Skeletal muscle tissue (tissue), 4 donors: ENCODE results near the gene IL17RC. TPM values are rescaled to one million over a fixed set of nuclear protein-coding genes. Genes with fewer than 3 reads are reported as not detected.
"Not testable (repeated sequence)": the region's sequence is repeated elsewhere in the genome, so short reads cannot be mapped to it uniquely, and the experiment has no call there.

Source experiments
- H3K27ac ChIP-seq: one replicate; pipeline ENCODE4 v1.7.0; 2013; ENCODE audit warnings: mild to moderate bottlenecking, low read depth, low read length, inconsistent platforms
- H3K27me3 ChIP-seq, 3 donors: one replicate each; pipeline ENCODE4 v1.7.0; 2013; ENCODE audit warnings: low read length in 3 of 3; ENCODE audit not compliant: control insufficient read depth in 3 of 3, insufficient read depth in 3 of 3
- H3K36me3 ChIP-seq, 3 donors: one replicate each; pipeline ENCODE4 v1.7.0; 2013; ENCODE audit warnings: low read length in 3 of 3; ENCODE audit not compliant: control insufficient read depth in 3 of 3, insufficient read depth in 3 of 3
- H3K4me1 ChIP-seq, 3 donors: one replicate each; pipeline ENCODE4 v1.7.0; 2013; ENCODE audit warnings: low read length in 3 of 3, mild to moderate bottlenecking in 3 of 3; ENCODE audit not compliant: control insufficient read depth in 3 of 3, insufficient read depth in 3 of 3
- H3K4me3 ChIP-seq, 3 donors: one replicate each; pipeline ENCODE4 v1.7.0; 2013; ENCODE audit warnings: low read length in 3 of 3
- H3K9ac ChIP-seq, 3 donors: one replicate each; pipeline ENCODE4 v1.7.0; 2013; ENCODE audit warnings: low read length in 3 of 3, mild to moderate bottlenecking in 3 of 3, moderate library complexity in 2 of 3, low read depth in 1 of 3
- H3K9me3 ChIP-seq, 3 donors: one replicate each; pipeline ENCODE4 v1.7.0; 2013; ENCODE audit warnings: low read length in 3 of 3; ENCODE audit not compliant: control insufficient read depth in 3 of 3
- total RNA-seq: library from RNA; depleted of rRNA; stranded (reverse); fragments of >200 nt; gene quantifications from one replicate; pipeline ENCODE4 v1.2.3, GENCODE V29; 2014
- donor health status: Osteomylitis.

Gene IL17RC
- total RNA-seq, 1 donor from 2014 or later: 12.5 TPM

DNA sequence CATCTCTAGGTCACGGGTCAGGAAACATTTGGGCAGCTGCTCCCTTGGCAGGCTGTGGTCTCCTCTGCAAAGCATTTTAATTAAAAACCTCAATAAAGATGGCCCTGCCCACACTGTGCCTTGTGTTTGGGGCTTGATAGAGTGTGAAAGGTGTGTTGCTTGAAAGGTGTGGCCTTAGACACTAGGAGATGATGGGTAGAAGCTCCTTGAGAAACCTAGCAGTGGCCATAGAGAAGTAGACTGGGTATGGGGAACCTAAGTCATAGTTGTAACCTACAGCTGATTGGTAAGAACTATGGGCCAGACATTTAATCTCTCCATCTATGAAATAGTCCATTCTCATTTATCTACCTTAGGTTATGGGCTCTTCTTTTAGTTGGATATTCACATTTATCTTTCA lies 23.2 kb upstream of the IL17RC start:
- Histone ChIP-seq H3K4me1 (peaks cover 3 to 16% (median 3%) of the 10 kb centered on the region in 3 donors), H3K9ac (no peak overlapping the region), H3K27me3 (no peaks in the 10 kb centered on the region), H3K27ac (no peak overlapping the region), H3K9me3 (no peaks in the 10 kb centered on the region), H3K36me3 (peaks cover 6 to 17% (median 8%) of the 10 kb centered on the region in 3 donors), H3K4me3 (no peak overlapping the region)

DNA sequence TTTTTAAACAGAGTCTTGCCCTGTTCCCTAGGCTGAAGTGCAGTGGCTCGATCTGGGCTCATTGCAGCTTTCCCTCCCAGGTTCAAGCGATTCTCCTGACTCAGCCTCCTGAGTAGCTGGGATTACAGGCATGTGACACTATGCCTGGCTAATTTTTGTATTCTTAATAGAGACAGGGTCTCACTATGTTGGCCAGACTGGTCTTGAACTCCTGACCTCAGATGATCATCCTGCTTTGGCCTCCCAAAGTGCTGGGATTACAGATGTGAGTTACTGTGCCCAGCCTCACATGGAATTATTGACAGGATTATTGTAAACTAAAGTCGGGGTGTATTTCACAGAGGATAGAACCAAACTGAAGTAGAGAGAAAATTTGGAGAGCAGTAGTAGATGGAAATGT lies 21.2 kb upstream of the IL17RC start:
- not testable (repeated sequence) for H3K4me3 ChIP-seq, H3K9ac ChIP-seq, H3K9me3 ChIP-seq, H3K27me3 ChIP-seq, H3K27ac ChIP-seq
- Histone ChIP-seq H3K4me1 (peaks cover 3 to 16% (median 3%) of the 10 kb centered on the region in 3 donors), H3K36me3 (peaks cover 6 to 17% (median 8%) of the 10 kb centered on the region in 3 donors)

- not testable (repeated sequence) for H3K9me3 ChIP-seq, H3K27me3 ChIP-seq, H3K27ac ChIP-seq, H3K9ac ChIP-seq, H3K4me3 ChIP-seq
- peaks cover 6 to 17% (median 8%) of the 10 kb centered on the region in 3 donors for H3K36me3 ChIP-seq
- H3K4me1 ChIP-seq: peaks cover 0 to 16% (median 0%) of the 10 kb centered on the region in 3 donors
These were observed 20.0 kb upstream of the IL17RC start for GRCh38 chr3:9896755-9897407.

- Histone ChIP-seq H3K9ac (no peak overlapping the region), H3K27ac (no peak overlapping the region), H3K36me3 (peaks cover 6 to 16% (median 6%) of the 10 kb centered on the region in 3 donors), H3K27me3 (no peaks in the 10 kb centered on the region), H3K9me3 (no peaks in the 10 kb centered on the region), H3K4me3 (no peak overlapping the region), H3K4me1 (peaks cover 0 to 14% (median 0%) of the 10 kb centered on the region in 3 donors)
These were observed 19.2 kb upstream of the IL17RC start for GRCh38 chr3:9897408-9898372.

GRCh38 chr3:9898467-9899241 lies 18.2 kb upstream of the IL17RC start:
- Histone ChIP-seq H3K27ac (no peak overlapping the region), H3K9ac (no peak overlapping the region)

DNA sequence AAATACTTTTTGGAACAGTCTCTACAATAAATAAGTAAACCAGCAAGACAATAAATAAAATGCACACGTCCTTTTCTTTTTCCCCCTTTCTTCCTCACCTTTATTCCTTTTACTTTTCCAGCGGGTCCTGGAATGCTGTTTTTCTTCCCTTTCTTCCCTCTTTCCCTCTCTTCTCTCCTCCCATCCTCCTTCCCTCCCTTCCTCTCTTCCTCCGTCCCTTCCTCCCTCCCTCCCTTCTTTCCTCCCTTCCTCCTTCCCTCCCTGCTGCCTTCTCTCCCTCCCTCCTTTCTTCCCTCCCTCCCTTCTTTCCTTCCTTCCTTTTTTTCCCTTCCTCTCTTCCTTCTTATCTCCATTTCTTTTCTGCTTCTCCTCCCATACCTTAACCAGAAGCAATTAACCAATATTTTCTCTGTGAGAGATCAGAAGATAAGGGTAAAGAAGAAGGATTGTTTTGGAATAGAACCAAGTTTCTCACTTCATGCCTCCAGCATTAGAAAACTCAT lies 17.6 kb upstream of the IL17RC start:
- no peak overlapping the region for H3K4me3 ChIP-seq
- H3K9ac ChIP-seq: no peak overlapping the region
- peaks cover 0 to 3% (median 0%) of the 10 kb centered on the region in 3 donors for H3K36me3 ChIP-seq
- peaks cover 0 to 14% (median 2%) of the 10 kb centered on the region in 3 donors for H3K4me1 ChIP-seq
- H3K9me3 ChIP-seq: no peaks in the 10 kb centered on the region
- H3K27me3 ChIP-seq: no peaks in the 10 kb centered on the region
- no peak overlapping the region for H3K27ac ChIP-seq

More at GRCh38 chr3:9898467-9899241, 18.2 kb upstream of the IL17RC start:
- Histone ChIP-seq H3K36me3 (peaks cover 0 to 6% (median 0%) of the 10 kb centered on the region in 3 donors), H3K27me3 (no peaks in the 10 kb centered on the region), H3K4me1 (peaks cover 0 to 14% (median 2%) of the 10 kb centered on the region in 3 donors), H3K4me3 (no peak overlapping the region), H3K9me3 (no peaks in the 10 kb centered on the region)

- not testable (repeated sequence) for H3K9ac ChIP-seq, H3K9me3 ChIP-seq, H3K27me3 ChIP-seq, H3K4me3 ChIP-seq, H3K27ac ChIP-seq, H3K36me3 ChIP-seq
- peaks cover 0 to 14% (median 2%) of the 10 kb centered on the region in 3 donors for H3K4me1 ChIP-seq
These were observed 15.9 kb upstream of the IL17RC start for GRCh38 chr3:9900965-9901415.

- Histone ChIP-seq H3K4me1 (peaks cover 0 to 14% (median 2%) of the 10 kb centered on the region in 3 donors), H3K27me3 (no peaks in the 10 kb centered on the region), H3K36me3 (no peaks in the 10 kb centered on the region), H3K4me3 (no peak overlapping the region), H3K9ac (no peak overlapping the region), H3K9me3 (no peaks in the 10 kb centered on the region), H3K27ac (no peak overlapping the region)
These were observed 14.9 kb upstream of the IL17RC start for GRCh38 chr3:9901967-9902366.

- Histone ChIP-seq H3K4me1 (peaks cover 0 to 14% (median 2%) of the 10 kb centered on the region in 3 donors), H3K9ac (peak within 1 kb of the TSS in 1 of 3 donors; percentile 62), H3K9me3 (no peaks in the 10 kb centered on the region), H3K36me3 (no peaks in the 10 kb centered on the region), H3K4me3 (peak within 1 kb of the TSS; percentile 14 to 41 (median 40)), H3K27ac (peak within 1 kb of the TSS; percentile 18), H3K27me3 (no peaks in the 10 kb centered on the region)
These were observed 14.3 kb upstream of the IL17RC start, which contains the start of gene IL17RE for GRCh38 chr3:9902372-9903237. IL17RE (plus strand) TSS chr3:9902848; CDS start chr3:9902933, 85 bp downstream.
